K562 (cell line): ENCODE measurements around the gene HOXA13. TPM values are rescaled to one million over a fixed set of nuclear protein-coding genes. Genes with fewer than 3 reads are reported as not detected.

Experiments used
- ATAC-seq: fragments of 200-7000 bp; cut with Tn5 transposase; 3 replicates; pipeline ENCODE4 v1.9.1; 2020; ENCODE audit warnings: moderate library complexity
- BruUV-seq: library from RNA; stranded (reverse); fragments of 400-500 nt; replicated peaks from 2 replicates; lab custom pipeline; 2021; lab: Mats Ljungman, UMichigan
- CTCF ChIA-PET: fragments of 300-600 bp; formaldehyde crosslinking; extraction: SDS; loops from one replicate; lab custom pipeline; 2021; ENCODE audit warnings: low intra/inter-chr PET ratio; lab: Yijun Ruan, JAX
- POLR2A ChIA-PET: fragments of 300-600, 350-650 bp; sonication (Branson Sonifier 250); formaldehyde crosslinking; extraction: SDS; loops from one replicate; lab custom pipeline; 2021; ENCODE audit warnings: antibody characterized with exemption, inconsistent platforms; lab: Yijun Ruan, JAX
- DNase-seq, 4 experiments: peaks; one replicate each; pipeline versions ENCODE4 v3.0.0 to v3.0.0-alpha.2; 2011 to 2018; ENCODE audit warnings: low spot score in 3 of 4, mixed read lengths in 3 of 4; ENCODE audit errors: extremely low read depth in 1 of 4
- FAIRE-seq: peaks from 2 replicates; lab custom pipeline; 2011; peaks lifted over from hg19 to GRCh38; lab: Jason Lieb, UNC
- H2AFZ ChIP-seq: 2 replicates; pipeline ENCODE4 v1.6.0; 2011; ENCODE audit warnings: low read depth, low read length, control low read depth, inconsistent platforms
- H3K27ac ChIP-seq: fragments of 200-600 bp; 3 replicates; pipeline ENCODE4 v1.8.0; 2011; ENCODE audit warnings: low read depth, mild to moderate bottlenecking, control low read depth, inconsistent platforms, low read length, moderate library complexity, mixed read lengths; ENCODE audit errors: extremely low read depth
- H3K27me3 ChIP-seq, 2 experiments: fragments of 300-600 bp in 1 of 2; 2 replicates in 1 of 2; 3 replicates in 1 of 2; pipeline versions ENCODE4 v1.6.0 to v1.8.0; 2011; ENCODE audit warnings: inconsistent platforms in 2 of 2, low read length in 2 of 2, mild to moderate bottlenecking in 1 of 2, mixed read lengths in 1 of 2, moderate library complexity in 1 of 2; ENCODE audit not compliant: control insufficient read depth in 2 of 2, insufficient read depth in 2 of 2
- H3K36me3 ChIP-seq: fragments of 300-600 bp; 3 replicates; pipeline ENCODE4 v1.8.0; 2011; ENCODE audit warnings: mild to moderate bottlenecking, low read length, inconsistent platforms; ENCODE audit not compliant: control insufficient read depth, insufficient read depth
- H3K4me1 ChIP-seq, 2 experiments: fragments of 200-600 bp in 1 of 2; replicated peaks in 1 of 2; 2 replicates in 1 of 2; 3 replicates in 1 of 2; pipeline versions ENCODE4 v1.5.1 to v1.8.0; 2011; ENCODE audit warnings: inconsistent platforms in 2 of 2, low read length in 2 of 2, mild to moderate bottlenecking in 1 of 2, mixed read lengths in 1 of 2, moderate library complexity in 1 of 2; ENCODE audit not compliant: control insufficient read depth in 2 of 2, insufficient read depth in 2 of 2
- H3K4me2 ChIP-seq: 2 replicates; pipeline ENCODE4 v1.6.1; 2011; ENCODE audit warnings: low read length, control low read depth, inconsistent platforms, mixed read lengths; ENCODE audit not compliant: insufficient read depth
- H3K4me3 ChIP-seq: fragments of 200-600 bp; sonication (generic), shearing (Covaris generic); 2 replicates; pipeline ENCODE4 v1.5.1; 2016; ENCODE audit warnings: control low read depth, inconsistent platforms
- H3K79me2 ChIP-seq: fragments of 200-600 bp; 3 replicates; pipeline ENCODE4 v1.8.0; 2011; ENCODE audit warnings: low read length, inconsistent platforms; ENCODE audit not compliant: control insufficient read depth, insufficient read depth
- H3K9ac ChIP-seq, 2 experiments: 2 replicates each; pipeline versions ENCODE4 v1.6.0 to v1.6.1; 2011; ENCODE audit warnings: low read depth in 2 of 2, low read length in 2 of 2, control low read depth in 1 of 2, inconsistent platforms in 1 of 2, mild to moderate bottlenecking in 1 of 2, mixed read lengths in 1 of 2; ENCODE audit not compliant: insufficient read depth in 1 of 2
- H3K9me1 ChIP-seq: one replicate; pipeline ENCODE4 v1.6.0; 2011; ENCODE audit warnings: inconsistent platforms, mild to moderate bottlenecking, low read length, moderate library complexity; ENCODE audit not compliant: control insufficient read depth, insufficient read depth
- H3K9me3 ChIP-seq: replicated peaks from 2 replicates; pipeline ENCODE4 v1.5.1; 2011; ENCODE audit warnings: low read depth, low read length, inconsistent platforms; ENCODE audit not compliant: control insufficient read depth, insufficient read depth
- H4K20me1 ChIP-seq: replicated peaks from 2 replicates; pipeline ENCODE4 v1.6.1; 2011; ENCODE audit warnings: low read length, inconsistent platforms, mixed read lengths; ENCODE audit not compliant: control insufficient read depth, insufficient read depth
- ARNT ChIP-seq, 2 experiments: fragments of 450-650 bp; IDR thresholded peaks; 2 replicates each; pipeline ENCODE4 v1.6.1; 2016; ENCODE audit warnings: mild to moderate bottlenecking in 1 of 2
- E2F5 ChIP-seq: sonication (generic); formaldehyde crosslinking; IDR thresholded peaks from 2 replicates; pipeline ENCODE4 v1.8.0; 2022; ENCODE audit warnings: mild to moderate bottlenecking, missing genetic modification reagents
- FOXP1 ChIP-seq: sonication (generic); formaldehyde crosslinking; IDR thresholded peaks from 2 replicates; pipeline ENCODE4 v1.8.0; 2022; ENCODE audit warnings: mild to moderate bottlenecking, missing genetic modification reagents
- ILK ChIP-seq: fragments of 450-650 bp; IDR thresholded peaks from 2 replicates; pipeline ENCODE4 v1.6.1; 2016; ENCODE audit warnings: missing genetic modification characterization, low read depth, mild to moderate bottlenecking, missing compliant biosample characterization, moderate library complexity, borderline replicate concordance
- NBN ChIP-seq: fragments of 450-650 bp; IDR thresholded peaks from 2 replicates; pipeline ENCODE4 v1.6.1; 2016; ENCODE audit warnings: low read depth, mild to moderate bottlenecking
- NELFE ChIP-seq: IDR thresholded peaks from 2 replicates; pipeline ENCODE4 v1.6.1; 2011; ENCODE audit warnings: mild to moderate bottlenecking; ENCODE audit not compliant: insufficient read depth, insufficient read length
- PHF20 ChIP-seq: fragments of 450-650 bp; IDR thresholded peaks from 2 replicates; pipeline ENCODE4 v1.6.1; 2018; ENCODE audit not compliant: partially characterized antibody
- SMARCB1 ChIP-seq: IDR thresholded peaks from 2 replicates; pipeline ENCODE4 v1.6.1; 2011; ENCODE audit warnings: improper control_type of control experiment, low read depth; ENCODE audit not compliant: insufficient read length
- SNIP1 ChIP-seq: fragments of 450-650 bp; IDR thresholded peaks from 2 replicates; pipeline ENCODE4 v1.7.1; 2017; ENCODE audit warnings: low read depth, mild to moderate bottlenecking
- ZNF384 ChIP-seq: IDR thresholded peaks from 2 replicates; pipeline ENCODE4 v1.6.1; 2012; ENCODE audit warnings: low read depth, low read length, improper control_type of control experiment
- ZNF561 ChIP-seq: fragments of 450-650 bp; formaldehyde crosslinking; conservative IDR thresholded peaks from 2 replicates; pipeline ENCODE4 v1.4.0; 2020; ENCODE audit warnings: mild to moderate bottlenecking, moderate library complexity
- ZNF699 ChIP-seq: fragments of 250-450 bp; sonication (Bioruptor Pico); IDR thresholded peaks from 2 replicates; pipeline ENCODE4 v1.8.0; 2021; ENCODE audit warnings: mild to moderate bottlenecking, moderate library complexity; ENCODE audit not compliant: insufficient replicate concordance
- WGBS: fragments of 100-300 bp; shearing (Covaris generic); methylation state at CpG from one replicate; pipeline ENCODE4 v1.1.6; 2016; ENCODE audit warnings: low coverage, mixed read lengths; ENCODE audit not compliant: insufficient coverage; ENCODE audit errors: missing lambda C conversion rate; 5-methylcytosine and 5-hydroxymethylcytosine counted together
- in situ Hi-C: fragments of 300-500 bp; cut with MboI; formaldehyde crosslinking; loops from 4 replicates; pipeline ENCODE4 v1.15.0; 2018; ENCODE audit warnings: inconsistent platforms, mixed read lengths
- intact Hi-C: fragments of 100-400 bp; cut with micrococcal nuclease; formaldehyde crosslinking; loops from 2 replicates; pipeline ENCODE4 v1.14.2; 2022
- polyA plus RNA-seq, 8 experiments: library from polyadenylated mRNA; depleted of rRNA in 4 of 8; stranded (reverse) in 5 of 8; unstranded in 3 of 8; fragments of >200 nt; fragmentation: Nextera tagmentation in 2 of 8; fragmentation: Illumina TruSeq in 1 of 8; extraction: Ambion mirVana in 2 of 8; extraction: Trizol in 1 of 8; gene quantifications; 2 replicates each; pipeline versions ENCODE4 v1.2.1 to v1.2.3, GENCODE V29; 2011 to 2014; ENCODE audit warnings: inconsistent platforms in 1 of 8, missing spikeins in 1 of 8
- total RNA-seq, 7 experiments: library from RNA; depleted of rRNA in 6 of 7; stranded (reverse); fragments of >200 nt in 6 of 7; fragmentation: Illumina TruSeq in 2 of 7; extraction: Trizol in 2 of 7; gene quantifications; 2 replicates each; pipeline versions ENCODE4 v1.2.1 to v1.2.3, GENCODE V29; 2011 to 2021; ENCODE audit warnings: low replicate concordance in 1 of 7
- TF ChIP-seq, protein P1 (sequence below): IDR thresholded peaks from 2 replicates; pipeline ENCODE4 v1.6.1; 2016; ENCODE audit warnings: missing genetic modification characterization, missing compliant biosample characterization
- TF ChIP-seq, protein P2 (sequence below): fragments of 450-650 bp; IDR thresholded peaks from 2 replicates; pipeline ENCODE4 v1.6.1; 2016; ENCODE audit warnings: missing biosample characterization, missing genetic modification characterization

Gene HOXA13
- total and polyA plus RNA-seq, 9 of the 15 experiments (the other 6 are each of a cell fraction or from before 2014, with no cell fraction given): not detected

DNA sequence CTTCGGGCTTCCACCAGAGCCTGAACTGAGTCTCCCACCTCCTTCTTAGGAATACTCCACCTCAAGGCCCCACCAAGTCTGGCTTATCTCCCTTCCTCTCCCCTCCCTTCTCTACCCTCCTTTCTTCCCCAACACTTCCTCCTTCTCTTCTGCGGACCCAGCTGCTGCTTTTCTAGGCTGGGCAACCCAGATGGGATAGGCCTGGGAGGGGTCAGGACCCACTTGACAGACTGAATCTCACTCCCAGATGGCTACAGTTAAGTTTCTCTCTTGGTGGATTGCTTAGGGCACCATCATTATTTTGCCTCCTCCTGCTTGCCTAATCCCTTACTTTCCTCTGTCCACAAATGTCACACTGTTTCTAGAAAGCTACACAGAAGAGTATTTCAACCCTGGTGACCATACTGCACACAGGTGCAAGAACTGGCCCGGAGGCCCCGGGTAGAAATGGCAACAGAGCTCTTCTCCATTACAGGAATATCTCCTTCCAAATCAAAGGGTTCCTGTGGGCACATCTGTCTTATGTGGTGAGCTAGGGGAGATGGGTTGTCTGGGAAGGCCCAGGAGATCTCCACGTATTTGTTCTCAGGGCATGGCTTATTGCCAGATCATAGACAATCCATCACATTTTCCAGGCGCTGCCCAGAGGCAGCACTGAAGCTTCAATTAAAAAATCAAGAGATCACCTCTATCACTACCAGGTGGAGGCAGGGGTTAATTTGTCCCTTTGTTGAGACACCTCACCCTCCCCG lies 9.7 kb downstream of the HOXA13 start:
- 0% methylated on average over 7 of the region's 7 CpGs for WGBS
- no peaks in the 10 kb centered on the region for H3K9me3 ChIP-seq
- no peaks in the 10 kb centered on the region for H4K20me1 ChIP-seq
- BruUV-seq: no TSS peak
- no peak overlapping the region for H2AFZ ChIP-seq
- no peaks in the 10 kb centered on the region for H3K36me3 ChIP-seq
- no peak overlapping the region for H3K9ac ChIP-seq
- DNase-seq (no peak), FAIRE-seq (no peak), ATAC-seq (no peak)
- in situ Hi-C loops: no loop called here
- no peak for TF ChIP-seq SNIP1
- no peak for TF ChIP-seq NBN
- TF ChIP-seq ARNT (IDR thresholded peaks at IDR 0.05): no peak
- TF ChIP-seq, protein P1, sequence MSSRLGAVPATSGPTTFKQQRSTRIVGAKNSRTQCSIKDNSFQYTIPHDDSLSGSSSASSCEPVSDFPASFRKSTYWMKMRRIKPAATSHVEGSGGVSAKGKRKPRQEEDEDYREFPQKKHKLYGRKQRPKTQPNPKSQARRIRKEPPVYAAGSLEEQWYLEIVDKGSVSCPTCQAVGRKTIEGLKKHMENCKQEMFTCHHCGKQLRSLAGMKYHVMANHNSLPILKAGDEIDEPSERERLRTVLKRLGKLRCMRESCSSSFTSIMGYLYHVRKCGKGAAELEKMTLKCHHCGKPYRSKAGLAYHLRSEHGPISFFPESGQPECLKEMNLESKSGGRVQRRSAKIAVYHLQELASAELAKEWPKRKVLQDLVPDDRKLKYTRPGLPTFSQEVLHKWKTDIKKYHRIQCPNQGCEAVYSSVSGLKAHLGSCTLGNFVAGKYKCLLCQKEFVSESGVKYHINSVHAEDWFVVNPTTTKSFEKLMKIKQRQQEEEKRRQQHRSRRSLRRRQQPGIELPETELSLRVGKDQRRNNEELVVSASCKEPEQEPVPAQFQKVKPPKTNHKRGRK (tag): no peak
- no peak for TF ChIP-seq ILK (tag)
- no peak for TF ChIP-seq PHF20
- TF ChIP-seq ZNF561 (CRISPR knock-in tag): no peak
- TF ChIP-seq, protein P2, sequence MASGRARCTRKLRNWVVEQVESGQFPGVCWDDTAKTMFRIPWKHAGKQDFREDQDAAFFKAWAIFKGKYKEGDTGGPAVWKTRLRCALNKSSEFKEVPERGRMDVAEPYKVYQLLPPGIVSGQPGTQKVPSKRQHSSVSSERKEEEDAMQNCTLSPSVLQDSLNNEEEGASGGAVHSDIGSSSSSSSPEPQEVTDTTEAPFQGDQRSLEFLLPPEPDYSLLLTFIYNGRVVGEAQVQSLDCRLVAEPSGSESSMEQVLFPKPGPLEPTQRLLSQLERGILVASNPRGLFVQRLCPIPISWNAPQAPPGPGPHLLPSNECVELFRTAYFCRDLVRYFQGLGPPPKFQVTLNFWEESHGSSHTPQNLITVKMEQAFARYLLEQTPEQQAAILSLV (tag): no peak
- no peak for TF ChIP-seq E2F5 (CRISPR knock-in tag)
- no peak for TF ChIP-seq SMARCB1
- no peak for TF ChIP-seq FOXP1
- TF ChIP-seq ZNF699 (CRISPR knock-in tag): no peak
- no peak for TF ChIP-seq ZNF384
- TF ChIP-seq NELFE: no peak
- H3K9me1 ChIP-seq: no peaks in the 10 kb centered on the region
- intact Hi-C loops: no loop called here
- no peak overlapping the region for H3K27ac ChIP-seq
- peaks cover 0 to 21% of the 10 kb centered on the region in 2 experiments; a peak in 2 of 5 replicates for H3K4me1 ChIP-seq
- CTCF ChIA-PET: no interaction called here
- H3K27me3 ChIP-seq: peaks cover 40 to 72% of the 10 kb centered on the region in 2 experiments
- no peak overlapping the region for H3K4me2 ChIP-seq
- no peaks in the 10 kb centered on the region for H3K79me2 ChIP-seq
- POLR2A ChIA-PET: no interaction called here
- H3K4me3 ChIP-seq: no peak overlapping the region
